LHCN-M2 (cell line): ENCODE data around the gene MRPL54. TPM values are rescaled to one million over a fixed set of nuclear protein-coding genes. Genes with fewer than 3 reads are reported as not detected.

Experiments
- DNase-seq: peaks from one replicate; pipeline ENCODE4 v3.0.0-alpha.2; 2012; ENCODE audit warnings: low read depth
- total RNA-seq: library from RNA; depleted of rRNA; stranded (reverse); fragments of >200 nt; gene quantifications from 2 replicates; pipeline ENCODE4 v1.2.3, GENCODE V29; 2014

MRPL54 gene
- total RNA-seq, 1 experiment from 2014 or later: 50.2 TPM

- DNase-seq: no peak
Observed at GRCh38 chr19:3768748-3769099, 6.2 kb downstream of the MRPL54 start.

- DNase-seq: no peak
Observed at GRCh38 chr19:3769494-3769893, 7.0 kb downstream of the MRPL54 start.

GRCh38 chr19:3770136-3770999, 7.9 kb downstream of the MRPL54 start:
- DNase-seq: no peak

GRCh38 chr19:3771000-3771905, 8.8 kb downstream of the MRPL54 start:
- DNase-seq: no peak

GRCh38 chr19:3771906-3772455, 9.5 kb downstream of the MRPL54 start, which contains the start of gene RAX2:
Gene RAX2, minus strand, starts transcription at chr19:3772228. Its CDS starts 486 bp downstream, at chr19:3771742.
- DNase-seq: no peak

GRCh38 chr19:3773814-3774515, 11.5 kb downstream of the MRPL54 start:
- DNase-seq: no peak

- DNase-seq: no peak
Observed at GRCh38 chr19:3774621-3775373, 12.3 kb downstream of the MRPL54 start.

- DNase-seq: no peak
Observed at GRCh38 chr19:3775374-3775711, 12.9 kb downstream of the MRPL54 start.

- no peak for DNase-seq
Observed at GRCh38 chr19:3775831-3776230, 13.3 kb downstream of the MRPL54 start.

GRCh38 chr19:3776479-3777040, 14.1 kb downstream of the MRPL54 start:
- DNase-seq: no peak

- DNase-seq: no peak
Observed at GRCh38 chr19:3778104-3778867, 15.8 kb downstream of the MRPL54 start.

- DNase-seq: no peak
Observed at GRCh38 chr19:3778899-3779723, 16.6 kb downstream of the MRPL54 start.

GRCh38 chr19:3780786-3781304, 18.4 kb downstream of the MRPL54 start:
- no peak for DNase-seq

- DNase-seq: no peak
Observed at GRCh38 chr19:3781603-3782002, 19.1 kb downstream of the MRPL54 start.

GRCh38 chr19:3782330-3782729, 19.8 kb downstream of the MRPL54 start:
- no peak for DNase-seq

- DNase-seq: no peak
Observed at GRCh38 chr19:3782903-3783302, 20.4 kb downstream of the MRPL54 start.

- DNase-seq: no peak
Observed at GRCh38 chr19:3783660-3784584, 21.4 kb downstream of the MRPL54 start.
